GM03348 (cell line): ENCODE measurements around the gene ADRA1B.

Experiments
- DNase-seq: peaks from one replicate; pipeline ENCODE4 v3.0.0; 2012; ENCODE audit warnings: low spot score

Gene ADRA1B

DNA sequence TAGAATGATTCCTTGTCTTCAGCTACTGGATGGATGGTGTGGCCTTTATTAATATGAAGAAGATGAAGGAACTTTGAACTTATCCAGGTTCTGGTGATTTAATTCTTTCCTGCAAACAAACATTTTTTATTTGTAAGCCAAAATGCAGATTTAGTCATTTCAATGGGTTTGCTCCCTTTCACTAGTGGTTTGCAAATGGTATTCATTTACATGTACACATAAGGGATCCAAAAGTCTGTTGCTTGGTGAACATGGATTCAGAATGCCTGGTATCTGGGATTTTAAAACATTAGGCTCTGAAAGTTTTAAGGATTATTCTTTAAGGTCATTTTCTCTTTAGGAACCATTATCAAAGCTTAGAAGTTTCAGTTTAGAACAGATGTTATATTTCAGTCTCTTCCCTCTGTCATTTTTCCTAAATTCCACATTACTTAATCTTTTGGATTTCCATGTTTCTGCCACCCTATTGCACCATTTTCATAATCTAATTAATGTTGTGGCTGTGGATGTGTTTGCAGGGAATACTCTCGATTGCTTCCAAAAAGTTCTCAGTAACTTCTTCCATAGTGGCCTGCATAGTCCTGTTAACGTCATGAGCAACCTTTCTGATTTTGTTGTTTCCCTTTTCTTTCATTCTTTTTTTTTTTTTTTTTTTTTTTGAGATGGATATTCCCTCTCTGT is 102.8 kb downstream of the ADRA1B start:
- DNase-seq = no peak

DNA sequence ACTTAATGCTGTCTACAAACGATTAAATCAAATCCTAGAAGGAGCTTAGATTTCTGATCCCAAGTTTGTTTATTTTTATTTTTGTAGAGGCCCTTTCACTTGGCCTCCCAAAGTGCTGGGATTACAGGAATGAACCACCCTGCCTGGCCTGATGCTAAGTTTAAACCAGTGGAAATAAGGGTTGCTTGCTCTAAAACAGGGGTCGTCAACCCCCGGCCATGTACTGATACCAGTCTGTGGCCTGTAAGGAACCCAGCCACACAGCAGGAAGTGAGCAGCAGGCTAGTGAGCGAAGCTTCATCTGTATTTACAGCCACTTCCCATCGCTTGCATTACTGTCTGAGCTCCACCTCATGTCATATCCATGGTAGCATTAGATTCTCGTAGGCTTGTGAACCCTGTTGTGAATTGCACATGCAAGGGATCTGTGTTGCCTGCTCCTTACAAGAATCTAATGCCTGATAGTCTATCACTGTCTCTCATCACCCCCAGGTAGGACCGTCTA is 104.0 kb downstream of the ADRA1B start:
- DNase-seq = no peak

DNA sequence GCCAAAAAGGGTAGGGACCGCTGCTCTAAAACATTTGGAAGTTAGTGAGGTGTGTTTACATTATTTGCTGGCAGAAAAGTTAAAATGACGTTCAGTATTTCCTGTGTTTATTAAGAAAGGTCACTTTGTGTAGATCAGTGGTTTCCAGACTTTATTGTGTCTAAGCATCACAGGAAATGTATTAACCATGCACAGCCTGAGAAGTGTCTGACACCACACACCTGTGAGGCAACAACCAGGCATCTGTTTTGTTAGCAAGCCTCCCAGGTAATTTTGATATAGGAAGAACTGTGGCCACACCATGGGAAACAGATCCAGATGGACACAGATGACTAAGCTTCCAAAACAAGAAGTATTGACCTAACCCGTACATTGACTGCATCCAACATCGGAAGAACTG is 104.7 kb downstream of the ADRA1B start:
- no peak for DNase-seq

DNA sequence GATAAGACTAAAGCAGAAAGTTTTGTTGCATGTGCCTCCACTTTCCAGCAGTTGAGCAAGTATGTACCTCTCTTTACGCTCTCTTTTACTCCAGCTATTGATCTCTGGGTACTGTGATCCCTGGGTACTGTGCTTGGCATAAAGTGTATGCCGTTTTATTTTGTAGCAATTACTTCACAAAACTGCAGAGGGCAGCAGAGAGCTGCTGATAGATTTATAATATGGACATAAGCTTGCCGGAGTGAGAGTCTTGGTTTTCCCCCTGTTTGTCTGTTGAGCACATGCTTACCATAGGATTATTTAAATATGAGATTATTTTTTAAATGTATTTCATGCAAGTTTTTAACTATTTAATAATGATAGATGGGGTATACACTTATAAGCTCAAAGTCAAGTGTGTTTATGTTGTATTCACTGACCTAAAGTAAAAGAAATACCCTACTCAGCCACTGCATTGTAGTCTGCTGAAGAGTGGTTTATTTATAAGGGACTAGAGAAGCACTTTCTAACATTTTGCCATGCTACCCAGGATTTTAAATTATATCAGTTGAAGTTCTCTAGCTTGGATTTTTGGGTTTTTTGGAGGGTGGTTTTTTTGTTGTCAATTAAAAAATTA is 105.7 kb downstream of the ADRA1B start:
- DNase-seq = peak; percentile 75
